ENCODE measurements around the gene OPCML. TPM values are rescaled to one million over a fixed set of nuclear protein-coding genes. Genes with fewer than 3 reads are reported as not detected.

The OPCML gene
- polyA plus RNA-seq, 3 donors = not detected

DNA sequence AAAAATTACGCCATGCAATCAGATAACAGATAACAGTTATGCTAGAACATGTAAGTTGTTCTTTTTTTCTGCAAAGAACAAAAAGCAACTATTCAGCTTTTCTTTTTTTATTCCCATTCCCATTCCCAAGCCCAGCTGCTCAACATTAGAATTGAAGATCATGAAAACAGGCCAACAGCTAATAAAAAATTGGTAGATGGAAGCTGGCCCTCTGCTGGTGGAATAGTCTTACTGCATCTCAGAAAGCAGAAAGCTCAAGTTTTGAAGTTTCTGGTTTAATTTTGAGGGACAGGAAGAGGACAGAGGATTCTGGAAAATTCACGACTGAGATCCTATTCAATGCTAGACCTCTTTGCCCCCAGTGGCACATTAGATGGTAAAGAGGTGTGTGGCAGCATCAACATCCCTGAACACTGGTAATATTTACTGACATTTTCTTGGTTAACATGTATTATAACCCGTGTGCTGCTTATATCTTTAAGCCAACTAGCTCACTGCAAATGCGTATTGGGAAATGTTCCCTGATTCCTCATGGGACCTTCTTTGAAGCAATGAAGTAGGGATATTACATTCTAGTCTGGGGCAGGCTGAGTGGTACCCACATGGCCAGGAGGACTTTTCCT lies 591.2 kb downstream of the OPCML start:
- peaks cover 0 to 7% (median 0%) of the 10 kb centered on the region in 7 donors for H3K9me3 Mint-ChIP-seq
- no peak overlapping the region for H3K9ac ChIP-seq (ENCODE audit: insufficient read depth, low read length, poor library complexity, severe bottlenecking)
- no peaks in the 10 kb centered on the region for H3K9me3 ChIP-seq (replicated peaks in 1 of 2; ENCODE audit: control insufficient read depth in 1 of 2, insufficient read depth in 1 of 2, low read length in 2 of 2)
- WGBS (ENCODE audit: insufficient coverage) = 56% methylated on average over 3 of the region's 4 CpGs
- H3K4me1 Mint-ChIP-seq = no peaks in the 10 kb centered on the region
- H3K27me3 ChIP-seq (ENCODE audit: control insufficient read depth in 2 of 2, insufficient read depth in 2 of 2, low read length in 2 of 2) = peaks cover 18 to 34% of the 10 kb centered on the region in 2 donors
- H3K36me3 Mint-ChIP-seq = no peaks in the 10 kb centered on the region
- DNase-seq = no peak
- no peaks in the 10 kb centered on the region for H3K36me3 ChIP-seq (replicated peaks in 1 of 2; ENCODE audit: control insufficient read depth in 1 of 2, insufficient read depth in 2 of 2, low read length in 2 of 2)
- no peak overlapping the region for H3K4me3 ChIP-seq (replicated peaks in 1 of 3; ENCODE audit: low read depth in 2 of 3, low read length in 3 of 3)
- H3K4me3 Mint-ChIP-seq = no peak overlapping the region
- no peak overlapping the region for H3K4me2 ChIP-seq (replicated peaks; ENCODE audit: extremely low read depth, low read length, poor library complexity, severe bottlenecking)
- intact Hi-C loops (cut with micrococcal nuclease) = loop anchor here in 1 of 2 donors (5.0 to 10.0 kb wide), 2 partner anchors 1076 to 1194 kb away; no protein-coding TSS in a partner anchor
- H3K4me1 ChIP-seq (ENCODE audit: control insufficient read depth in 1 of 2, insufficient read depth in 2 of 2, low read length in 2 of 2) = no peaks in the 10 kb centered on the region
- no peak overlapping the region for H3K27ac ChIP-seq (ENCODE audit: low read depth in 1 of 2, low read length in 2 of 2)
- no peaks in the 10 kb centered on the region for H4K20me1 ChIP-seq (ENCODE audit: insufficient read depth, low read length)
- no peak overlapping the region for H3K27ac Mint-ChIP-seq
- H3K79me2 ChIP-seq (ENCODE audit: insufficient read depth, low read length) = no peaks in the 10 kb centered on the region
- peak; percentile 91 for TF ChIP-seq CTCF (IDR thresholded peaks at IDR 0.05)
- H2AFZ ChIP-seq (ENCODE audit: insufficient read depth, low read depth, low read length, poor library complexity, severe bottlenecking) = no peak overlapping the region
- peaks cover 30 to 38% (median 35%) of the 10 kb centered on the region in 3 donors for H3K27me3 Mint-ChIP-seq (ENCODE audit: low read depth in 3 of 3)

DNA sequence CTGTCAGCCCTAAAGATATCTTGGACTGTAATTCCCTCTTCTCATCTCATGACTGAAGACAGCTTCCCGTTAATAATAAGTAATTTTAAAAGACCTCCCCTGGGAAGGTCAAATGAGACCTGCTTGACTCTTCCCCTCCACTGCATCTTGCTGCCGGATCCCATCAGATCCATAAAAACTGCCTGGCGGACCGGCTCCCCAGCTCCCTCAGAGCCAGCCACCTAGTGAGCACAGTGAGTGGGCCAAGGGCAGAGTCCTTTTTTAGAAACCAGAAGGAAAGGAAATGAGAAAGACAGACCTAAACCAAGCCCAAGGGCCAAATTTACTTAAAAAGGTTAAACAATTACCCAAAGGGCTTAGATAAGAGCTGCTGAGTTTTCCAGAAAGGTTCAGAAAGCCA lies 595.3 kb downstream of the OPCML start:
- Histone ChIP-seq H3K27ac (ENCODE audit: low read depth in 1 of 2, low read length in 2 of 2) (no peak overlapping the region), H3K9me3 (replicated peaks in 1 of 2; ENCODE audit: control insufficient read depth in 1 of 2, insufficient read depth in 1 of 2, low read length in 2 of 2) (no peaks in the 10 kb centered on the region), H3K9ac (ENCODE audit: insufficient read depth, low read length, poor library complexity, severe bottlenecking) (no peak overlapping the region), H3K27me3 (ENCODE audit: control insufficient read depth in 2 of 2, insufficient read depth in 2 of 2, low read length in 2 of 2) (peaks cover 3 to 6% of the 10 kb centered on the region in 2 donors), H3K36me3 (replicated peaks in 1 of 2; ENCODE audit: control insufficient read depth in 1 of 2, insufficient read depth in 2 of 2, low read length in 2 of 2) (no peaks in the 10 kb centered on the region), H3K79me2 (ENCODE audit: insufficient read depth, low read length) (no peaks in the 10 kb centered on the region), H2AFZ (ENCODE audit: insufficient read depth, low read depth, low read length, poor library complexity, severe bottlenecking) (no peak overlapping the region), H3K4me2 (replicated peaks; ENCODE audit: extremely low read depth, low read length, poor library complexity, severe bottlenecking) (no peak overlapping the region), H3K4me1 (ENCODE audit: control insufficient read depth in 1 of 2, insufficient read depth in 2 of 2, low read length in 2 of 2) (no peaks in the 10 kb centered on the region), H4K20me1 (ENCODE audit: insufficient read depth, low read length) (no peaks in the 10 kb centered on the region), H3K4me3 (replicated peaks in 1 of 3; ENCODE audit: low read depth in 2 of 3, low read length in 3 of 3) (no peak overlapping the region)
- no peak overlapping the region for H3K27ac Mint-ChIP-seq
- no peak overlapping the region for H3K4me3 Mint-ChIP-seq
- WGBS (ENCODE audit: insufficient coverage) = 72% methylated on average over 3 of the region's 4 CpGs
- H3K9me3 Mint-ChIP-seq = peaks cover 0 to 1% (median 0%) of the 10 kb centered on the region in 7 donors
- no peaks in the 10 kb centered on the region for H3K36me3 Mint-ChIP-seq
- DNase-seq = no peak
- intact Hi-C loops (cut with micrococcal nuclease) = no loop called here
- H3K27me3 Mint-ChIP-seq (ENCODE audit: low read depth in 3 of 3) = peaks cover 4 to 5% (median 5%) of the 10 kb centered on the region in 3 donors
- no peaks in the 10 kb centered on the region for H3K4me1 Mint-ChIP-seq
- no peak for TF ChIP-seq CTCF (IDR thresholded peaks at IDR 0.05)
